ENCODE measurements around the gene ADAMTSL1.

Gene ADAMTSL1

GRCh38 chr9:18473652-18474279 is at the start of gene ADAMTSL1:
ADAMTSL1 (plus strand) TSS chr9:18474153; CDS start chr9:18474233, 80 bp downstream.
- H3K4me3 ChIP-seq (ENCODE audit: control insufficient read depth, low read depth, low read length) = peak within 1 kb of the TSS; percentile 89
- no peak for TF ChIP-seq CTCF (conservative IDR thresholded peaks at IDR 0.05; ENCODE audit: control insufficient read depth, insufficient read depth, low read depth, low read length)
- DNase-seq (ENCODE audit: low read depth) = peak; percentile 89

DNA sequence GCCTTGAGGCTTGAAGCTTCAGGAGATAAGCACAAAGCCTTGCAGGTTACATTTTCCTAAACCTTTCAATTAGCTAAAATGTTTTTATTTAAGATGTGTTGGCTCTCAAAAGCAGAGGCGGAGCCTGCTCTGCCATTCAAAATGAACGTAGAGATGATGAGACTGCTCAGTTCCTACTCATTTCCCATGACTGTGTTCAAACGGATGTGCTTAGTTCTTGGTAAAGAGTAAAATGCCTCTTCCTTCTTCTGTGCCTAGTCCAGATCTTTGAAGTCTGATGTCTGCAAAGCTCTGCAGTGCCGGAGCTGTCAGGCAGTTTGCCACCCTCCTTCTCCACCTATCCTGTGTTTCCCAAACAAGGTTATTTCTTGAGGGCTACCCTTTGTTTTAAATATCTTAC is 46.3 kb upstream of the ADAMTSL1 start:
- no peak for TF ChIP-seq CTCF (conservative IDR thresholded peaks at IDR 0.05; ENCODE audit: control insufficient read depth, insufficient read depth, low read depth, low read length)
- DNase-seq (ENCODE audit: low read depth) = peak; percentile 34
- H3K4me3 ChIP-seq (ENCODE audit: control insufficient read depth, low read depth, low read length) = no peak overlapping the region

DNA sequence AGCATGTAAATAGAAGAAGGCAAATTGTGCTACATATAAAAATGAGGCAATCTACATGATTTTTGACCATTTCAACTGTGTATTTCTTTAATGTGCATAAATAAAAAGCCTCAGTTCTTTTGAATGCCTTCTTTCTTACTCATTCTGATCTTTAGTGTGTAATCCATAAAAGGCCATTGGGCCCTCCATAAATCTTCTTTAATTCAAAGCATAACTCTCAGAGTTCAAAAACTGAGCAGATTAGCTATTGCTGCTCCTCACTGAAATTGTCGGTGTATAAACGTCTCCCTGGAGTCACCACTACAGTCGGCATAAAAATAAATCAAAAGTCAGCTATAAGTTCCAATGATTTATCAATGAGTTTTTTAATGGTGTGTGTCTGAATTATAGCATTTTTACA is 45.3 kb upstream of the ADAMTSL1 start:
- no peak overlapping the region for H3K4me3 ChIP-seq (ENCODE audit: control insufficient read depth, low read depth, low read length)
- DNase-seq (ENCODE audit: low read depth) = peak; percentile 36
- TF ChIP-seq CTCF (conservative IDR thresholded peaks at IDR 0.05; ENCODE audit: control insufficient read depth, insufficient read depth, low read depth, low read length) = no peak

DNA sequence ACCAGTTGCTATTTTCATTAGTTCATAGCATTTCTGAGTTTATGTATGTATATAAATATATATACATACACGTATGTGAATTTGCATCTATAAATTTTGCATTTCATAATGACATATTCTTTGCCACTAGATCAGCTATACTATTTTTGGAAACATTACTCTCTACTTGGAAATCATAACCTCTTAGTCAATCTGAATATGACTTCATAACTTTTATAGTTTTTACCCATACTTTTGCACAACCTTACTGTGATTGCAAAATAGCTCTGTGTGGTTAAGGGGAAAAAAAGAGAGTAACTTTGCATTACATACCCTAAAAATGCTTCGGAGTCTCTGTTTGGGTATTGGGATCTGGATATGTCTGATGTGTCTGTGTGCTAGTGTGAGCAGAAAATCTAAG is 44.9 kb upstream of the ADAMTSL1 start:
- peak; percentile 57 for DNase-seq (ENCODE audit: low read depth)
- no peak overlapping the region for H3K4me3 ChIP-seq (ENCODE audit: control insufficient read depth, low read depth, low read length)

DNA sequence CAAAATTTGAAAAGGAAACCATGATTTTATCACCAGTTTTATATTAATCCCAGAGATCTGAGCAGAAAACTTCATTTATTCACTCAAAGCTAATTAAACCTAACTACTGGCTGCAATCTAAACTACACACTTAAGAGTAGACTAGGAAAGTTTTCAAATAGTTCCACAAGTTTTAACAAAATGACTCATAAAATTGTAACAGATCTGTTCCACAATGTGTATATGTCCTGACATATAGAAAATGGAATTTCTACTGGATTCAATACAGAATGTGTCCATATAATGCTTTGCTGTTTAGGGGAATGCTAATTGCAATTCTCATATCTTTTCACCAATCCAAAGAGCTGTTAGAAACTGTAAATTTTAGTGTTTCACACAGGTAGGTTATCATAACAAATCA is 40.3 kb upstream of the ADAMTSL1 start:
- no peak for DNase-seq (ENCODE audit: low read depth)
- TF ChIP-seq CTCF (conservative IDR thresholded peaks at IDR 0.05; ENCODE audit: control insufficient read depth, insufficient read depth, low read depth, low read length) = no peak

More for the DNA sequence above, 44.9 kb upstream of the ADAMTSL1 start:
- TF ChIP-seq CTCF (conservative IDR thresholded peaks at IDR 0.05; ENCODE audit: control insufficient read depth, insufficient read depth, low read depth, low read length) = no peak

GRCh38 chr9:18437315-18438201 is 36.4 kb upstream of the ADAMTSL1 start:
- H3K4me3 ChIP-seq (ENCODE audit: control insufficient read depth, low read depth, low read length) = no peak overlapping the region

More for the DNA sequence above, 40.3 kb upstream of the ADAMTSL1 start:
- H3K4me3 ChIP-seq (ENCODE audit: control insufficient read depth, low read depth, low read length) = no peak overlapping the region

More at GRCh38 chr9:18437315-18438201, 36.4 kb upstream of the ADAMTSL1 start:
- peak; percentile 27 for DNase-seq (ENCODE audit: low read depth)
- no peak for TF ChIP-seq CTCF (conservative IDR thresholded peaks at IDR 0.05; ENCODE audit: control insufficient read depth, insufficient read depth, low read depth, low read length)
